Measurements from ENCODE around the gene YJEFN3. TPM values are rescaled to one million over a fixed set of nuclear protein-coding genes. Genes with fewer than 3 reads are reported as not detected.

The YJEFN3 gene, protein sequence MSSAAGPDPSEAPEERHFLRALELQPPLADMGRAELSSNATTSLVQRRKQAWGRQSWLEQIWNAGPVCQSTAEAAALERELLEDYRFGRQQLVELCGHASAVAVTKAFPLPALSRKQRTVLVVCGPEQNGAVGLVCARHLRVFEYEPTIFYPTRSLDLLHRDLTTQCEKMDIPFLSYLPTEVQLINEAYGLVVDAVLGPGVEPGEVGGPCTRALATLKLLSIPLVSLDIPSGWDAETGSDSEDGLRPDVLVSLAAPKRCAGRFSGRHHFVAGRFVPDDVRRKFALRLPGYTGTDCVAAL
- under 0.01 and 0.20 TPM in 2 replicates for total RNA-seq

DNA sequence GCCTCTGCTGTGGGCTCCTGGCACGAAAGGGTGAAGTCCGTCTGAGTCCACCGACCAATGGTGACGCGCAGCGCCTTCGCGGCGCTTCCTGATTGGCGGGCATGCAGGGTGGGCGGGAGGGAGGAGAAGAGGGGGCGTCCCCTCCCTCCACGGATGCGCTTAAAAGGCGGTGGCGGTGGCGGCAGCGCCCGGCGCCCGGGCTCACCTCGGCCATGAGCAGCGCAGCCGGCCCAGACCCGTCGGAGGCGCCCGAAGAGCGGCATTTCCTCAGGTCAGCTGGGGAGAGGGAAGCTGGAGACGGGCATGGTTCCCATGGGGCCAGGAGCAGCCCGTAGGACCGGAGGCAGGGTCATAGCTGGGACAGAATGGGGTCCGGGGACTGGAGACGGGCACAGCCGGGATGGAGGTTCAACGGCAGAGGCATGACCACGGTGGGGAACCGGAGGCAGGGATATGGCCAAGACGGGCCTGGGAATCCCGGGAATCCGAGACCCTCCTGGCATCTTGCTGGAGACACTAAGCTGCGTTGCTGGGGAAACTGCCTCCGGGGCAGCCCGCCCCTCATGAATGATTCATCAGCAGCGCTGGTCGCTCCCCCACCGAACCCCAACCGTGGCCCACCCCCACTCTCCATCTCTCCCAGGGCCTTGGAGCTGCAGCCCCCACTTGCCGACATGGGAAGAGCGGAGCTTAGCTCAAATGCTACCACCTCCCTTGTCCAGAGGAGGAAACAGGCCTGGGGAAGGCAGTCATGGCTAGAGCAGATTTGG is at the start of gene YJEFN3:
TSS of gene YJEFN3 (plus strand) at position 191 of the 770 bp plus-strand sequence. CDS start at position 213, 22 bp downstream.
- peak; percentile 41 to 70 for DNase-seq (ENCODE audit: low read depth in 2 of 2)

DNA sequence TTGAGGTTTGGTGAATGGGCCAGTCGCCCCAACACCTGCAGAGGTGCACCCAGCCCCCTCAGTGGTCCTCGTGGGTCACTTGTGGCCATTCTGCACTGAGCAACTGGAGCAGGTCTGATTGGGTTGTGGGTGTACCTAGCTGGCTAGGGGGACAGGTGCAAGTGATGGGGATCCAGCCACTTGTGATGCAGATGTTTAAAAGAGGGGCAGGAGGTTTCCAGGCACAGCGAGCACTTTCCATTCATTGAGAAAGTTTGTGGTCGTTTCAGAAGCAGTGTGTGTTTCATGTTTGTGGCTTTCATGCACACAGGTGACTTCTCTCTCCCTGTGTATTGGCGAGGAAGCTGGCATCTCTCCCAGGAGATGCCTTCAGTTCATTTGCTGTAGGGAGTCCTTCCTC is 48.0 kb upstream of the YJEFN3 start:
- DNase-seq (ENCODE audit: low read depth in 2 of 2): no peak

DNA sequence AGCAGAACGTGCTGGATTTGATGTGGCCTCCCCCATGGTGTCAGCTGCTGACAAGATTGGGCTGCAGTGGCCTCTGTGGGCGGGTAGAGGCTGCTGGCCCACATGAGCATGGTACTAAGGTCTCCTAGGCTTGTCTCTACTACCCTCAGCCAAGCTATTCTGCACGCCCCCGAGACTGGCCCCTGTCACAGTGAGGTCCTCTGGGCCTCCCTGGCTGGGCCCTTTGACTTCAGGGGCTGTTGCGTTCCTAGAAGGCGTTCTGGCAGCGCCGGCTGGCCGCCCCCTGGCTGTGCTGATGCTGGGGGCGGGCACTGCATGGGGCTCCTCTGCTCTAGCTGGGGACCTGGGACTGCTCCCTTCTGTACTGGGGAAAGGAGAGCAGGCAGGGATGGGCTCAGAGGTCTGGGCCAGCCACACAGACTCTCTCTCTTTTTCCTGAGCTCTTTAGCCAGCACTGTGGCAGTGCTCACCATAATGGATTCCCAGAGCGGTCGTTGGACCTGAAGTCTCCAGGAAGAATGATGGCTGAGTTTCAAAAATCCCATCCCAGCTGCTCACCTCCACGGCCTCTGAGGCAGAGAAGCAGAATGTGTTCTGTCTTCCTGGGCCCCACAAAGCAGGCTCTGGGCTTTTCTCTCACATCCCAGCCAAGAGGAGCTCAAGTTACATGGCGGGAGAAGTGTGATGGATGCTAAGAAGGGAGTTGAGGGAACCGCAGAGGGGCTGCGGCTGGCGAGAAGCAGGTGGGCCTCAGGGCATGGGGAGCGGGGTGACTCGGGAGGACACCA is 45.7 kb upstream of the YJEFN3 start:
- no peak for DNase-seq (ENCODE audit: low read depth in 2 of 2)

DNA sequence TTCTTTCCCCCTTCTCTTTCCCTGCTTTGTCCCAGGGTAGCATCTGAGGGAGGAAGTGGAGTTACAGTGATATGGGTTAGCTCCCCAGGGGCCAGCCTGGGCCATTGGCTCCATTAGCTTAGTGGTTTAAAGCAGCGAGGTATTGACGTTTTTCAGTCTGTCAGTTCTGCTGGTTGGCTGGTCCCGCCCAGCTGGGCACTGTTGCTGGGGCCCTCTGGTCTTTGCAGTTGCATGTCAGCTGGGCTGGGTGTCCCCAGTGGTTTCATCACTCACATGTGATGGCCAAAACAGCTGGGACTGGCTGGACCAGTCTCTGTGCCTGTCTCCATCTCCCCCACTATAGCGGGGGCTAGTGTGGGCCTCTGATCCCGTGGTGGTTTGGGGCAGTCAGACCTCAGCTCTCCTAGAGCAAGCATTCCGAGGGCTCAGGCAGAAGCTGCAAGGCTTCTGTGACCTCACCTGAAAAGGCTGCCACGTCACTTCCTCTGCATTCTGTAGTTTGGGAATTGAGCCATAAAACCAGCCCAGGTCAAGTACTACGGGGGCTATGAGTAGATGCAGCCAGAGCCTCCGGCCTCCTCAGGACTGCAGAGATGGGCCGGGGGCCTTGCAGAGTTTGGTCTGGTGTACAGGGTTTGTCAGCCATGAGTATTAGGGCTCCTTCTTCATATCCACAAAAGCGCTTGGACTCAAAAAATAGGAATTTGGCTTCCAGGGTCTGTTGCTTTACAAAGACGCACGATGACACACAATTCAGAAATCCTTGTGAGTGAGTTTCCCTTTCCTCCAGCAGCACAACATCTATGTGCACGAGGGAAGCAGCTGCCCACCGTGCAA is 43.3 kb upstream of the YJEFN3 start:
- DNase-seq (ENCODE audit: low read depth in 2 of 2): peak; percentile 41 to 48

DNA sequence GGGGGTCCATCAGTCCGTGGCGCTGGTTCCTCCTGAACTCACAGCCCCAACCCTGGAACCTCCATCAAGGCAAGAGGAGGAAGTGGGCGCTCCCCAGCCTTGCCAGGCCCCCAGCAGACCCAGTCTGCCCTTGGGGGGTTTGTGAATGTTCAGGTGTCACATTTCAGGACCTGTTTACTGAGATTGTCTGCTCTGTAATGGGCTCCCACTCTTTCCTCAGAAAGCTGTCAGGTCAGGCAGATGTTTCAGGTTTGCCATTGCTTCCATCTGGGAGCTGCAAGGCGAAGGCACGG is 42.8 kb upstream of the YJEFN3 start:
- no peak for DNase-seq (ENCODE audit: low read depth in 2 of 2)

DNA sequence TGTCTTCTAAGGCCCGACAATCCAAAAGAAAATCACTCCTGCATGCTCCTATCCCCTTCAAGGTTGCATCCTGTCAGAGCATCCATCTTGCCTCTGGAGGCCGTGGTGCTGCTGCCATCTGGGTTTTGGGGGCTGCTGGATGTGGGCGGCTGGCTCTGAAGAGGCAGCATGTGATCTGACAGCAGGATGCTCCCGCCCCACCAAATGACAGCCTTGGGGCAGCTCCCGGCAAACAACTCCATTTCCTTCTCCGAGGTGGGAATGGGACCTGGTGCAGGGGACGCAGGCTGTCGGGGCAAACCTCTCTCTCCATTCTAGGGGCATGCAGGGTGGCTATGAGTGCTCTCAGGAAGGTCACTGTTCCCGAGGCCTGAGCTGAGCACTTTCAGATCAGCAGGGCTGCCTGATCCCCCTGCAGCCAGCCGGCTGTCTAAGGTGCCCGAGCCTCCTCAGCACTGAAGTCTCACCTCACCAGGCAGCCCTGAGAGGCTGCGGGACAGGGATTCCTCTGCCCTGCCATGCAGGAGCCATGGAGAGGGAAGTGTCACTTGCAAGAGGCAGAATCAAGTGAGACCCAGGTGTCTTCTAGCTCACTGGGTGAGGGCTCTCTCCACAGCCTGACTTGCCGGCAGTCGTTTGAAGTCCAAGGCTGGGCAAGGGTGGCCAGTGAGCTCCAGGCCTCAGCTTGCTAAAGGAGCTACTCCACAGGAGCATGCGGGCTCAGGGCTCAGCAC is 42.2 kb upstream of the YJEFN3 start:
- no peak for DNase-seq (ENCODE audit: low read depth in 2 of 2)

DNA sequence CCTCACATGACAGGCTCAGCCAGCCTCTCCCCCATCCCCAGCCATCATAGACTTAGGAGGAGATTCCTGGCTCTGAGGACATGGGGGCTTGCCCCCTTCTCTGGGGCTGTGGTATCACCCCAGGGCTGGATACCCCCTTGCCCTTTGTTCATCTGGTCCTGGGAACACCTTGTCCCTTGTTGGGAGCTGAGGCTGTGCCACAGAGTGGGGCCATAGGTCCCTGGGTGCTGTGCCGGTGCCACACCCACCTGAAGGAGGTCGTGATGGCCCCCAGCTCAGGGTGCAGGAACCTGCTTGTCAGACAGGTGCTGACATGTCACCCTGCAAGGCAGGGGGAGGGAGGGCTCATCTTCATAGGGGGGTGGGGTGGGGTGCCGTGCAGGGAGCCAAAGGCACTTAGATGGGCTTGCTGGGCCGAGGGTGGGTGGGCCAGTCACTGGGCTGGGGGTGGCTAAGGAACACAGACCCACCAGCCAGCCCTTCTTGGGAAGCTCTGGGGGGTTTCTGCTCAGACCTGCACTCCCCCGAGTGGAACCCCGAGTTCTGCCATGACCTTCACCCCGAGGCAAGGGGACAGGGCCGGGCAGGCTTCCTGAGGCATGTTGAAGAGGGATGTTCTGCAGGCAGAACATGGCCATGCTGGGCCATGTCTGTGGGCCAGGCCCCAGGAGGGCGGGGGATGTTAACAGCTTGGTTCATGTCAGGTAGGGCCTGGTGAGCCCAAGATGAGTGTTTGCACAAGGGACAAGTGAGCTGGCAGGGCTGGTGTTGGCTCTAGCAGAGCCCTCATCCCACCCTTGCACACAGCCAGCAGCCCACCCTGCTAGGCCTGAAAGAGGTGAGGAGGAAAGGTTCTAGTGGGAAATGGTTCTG is 41.4 kb upstream of the YJEFN3 start:
- DNase-seq (ENCODE audit: low read depth in 2 of 2): no peak

DNA sequence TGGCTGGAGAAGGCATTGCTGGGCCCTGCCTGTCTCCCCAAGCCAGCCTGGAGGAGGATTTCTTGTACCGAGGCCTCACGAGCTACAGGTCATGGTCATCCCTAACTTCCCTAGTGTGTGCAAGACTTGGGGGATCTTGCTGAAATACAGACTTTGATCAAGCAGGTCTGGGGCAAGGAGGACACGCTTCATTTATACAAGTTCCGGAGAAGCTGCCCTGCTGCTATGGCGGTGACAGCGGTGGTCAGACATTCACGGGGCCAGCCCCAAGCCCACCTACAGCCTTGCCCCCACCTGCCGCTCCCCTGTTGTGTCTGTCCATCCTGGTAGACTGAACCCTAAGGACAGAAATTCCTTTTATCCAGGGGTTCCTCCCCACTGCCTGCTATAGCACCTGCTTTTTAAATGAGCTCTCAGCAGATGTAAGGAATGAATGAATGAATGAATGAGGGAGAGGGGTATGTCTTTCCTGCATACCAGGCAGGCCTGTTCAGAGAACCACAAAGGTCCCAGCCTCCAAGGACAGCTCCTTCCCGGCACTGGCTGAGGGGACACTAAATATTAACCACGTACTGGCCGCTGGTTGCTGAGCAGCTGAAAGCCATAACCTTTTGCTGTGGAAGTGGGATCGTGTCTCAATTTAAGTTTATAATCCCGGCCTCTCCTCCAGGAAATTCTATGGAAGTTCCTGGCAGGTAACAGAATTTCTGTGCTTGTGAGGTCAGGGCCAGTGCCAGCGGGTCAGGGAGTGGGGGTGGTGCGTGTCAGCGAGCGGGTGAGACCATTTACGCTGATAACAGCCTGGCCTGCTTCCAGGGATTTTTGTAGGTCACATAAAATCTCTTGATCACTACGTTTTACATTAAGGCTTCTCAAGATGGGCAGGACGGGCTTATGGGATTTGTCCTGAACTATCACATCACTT is 40.5 kb upstream of the YJEFN3 start:
- DNase-seq (ENCODE audit: low read depth in 2 of 2): peak; percentile 32 to 71

DNA sequence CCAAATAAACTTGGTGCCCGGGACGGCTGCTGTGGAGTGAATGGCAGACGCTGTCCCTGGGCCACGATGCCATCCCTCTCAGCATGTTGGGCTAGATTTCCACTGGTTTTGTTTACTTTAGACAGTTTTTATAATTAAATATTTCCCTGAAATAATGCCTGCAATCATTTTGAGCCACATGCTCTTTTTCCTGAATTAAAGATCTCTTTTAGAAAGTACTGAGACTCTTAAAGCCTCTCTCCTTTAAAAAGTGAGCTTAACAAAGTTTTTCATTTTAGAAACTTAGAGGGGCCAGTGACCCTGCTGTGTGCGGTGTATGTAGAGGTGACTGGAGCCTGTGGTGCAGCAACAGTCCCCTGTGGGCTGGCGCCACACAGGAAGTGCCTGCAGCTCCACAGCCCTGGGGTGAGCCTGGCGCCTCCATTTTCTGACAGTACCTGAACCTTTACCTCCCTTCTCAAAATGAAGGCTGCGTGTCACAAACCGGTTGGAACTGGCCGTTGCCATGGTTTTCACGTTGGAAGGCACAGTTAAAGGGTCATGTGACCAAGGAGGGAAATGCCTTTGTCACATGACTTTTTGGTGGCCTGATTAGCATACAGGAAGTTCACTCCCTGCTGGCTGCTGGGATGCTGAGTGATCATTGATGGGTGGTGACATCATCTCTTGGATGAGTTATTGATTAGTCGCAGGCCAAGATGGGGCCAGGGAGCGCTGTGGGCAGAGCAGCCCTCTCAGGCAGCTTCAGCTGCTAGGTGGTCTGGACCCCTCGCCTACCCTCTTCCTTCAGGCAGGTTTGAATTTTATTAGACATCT is 39.6 kb upstream of the YJEFN3 start:
- DNase-seq (ENCODE audit: low read depth in 2 of 2): peak; percentile 91 to 98

DNA sequence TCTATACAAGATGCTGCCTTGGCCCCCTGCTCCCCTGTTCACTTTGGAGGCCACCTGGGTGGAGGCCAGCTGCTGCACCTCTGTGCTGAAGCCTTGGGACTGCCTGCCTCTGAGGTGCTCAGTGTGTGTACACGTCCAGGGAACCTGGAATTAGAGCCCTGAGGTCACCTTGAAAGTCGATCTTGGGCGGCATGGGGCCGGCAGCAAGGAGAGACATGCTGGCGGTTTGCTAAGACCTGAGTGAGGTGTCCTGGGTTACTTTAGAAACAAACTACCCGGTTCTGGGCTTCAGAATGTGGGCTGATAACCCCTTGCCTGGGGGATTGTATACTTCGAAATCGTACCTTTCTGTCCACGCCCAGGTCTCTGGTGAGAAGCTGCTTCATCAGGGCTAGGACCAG is 38.9 kb upstream of the YJEFN3 start:
- no peak for DNase-seq (ENCODE audit: low read depth in 2 of 2)

DNA sequence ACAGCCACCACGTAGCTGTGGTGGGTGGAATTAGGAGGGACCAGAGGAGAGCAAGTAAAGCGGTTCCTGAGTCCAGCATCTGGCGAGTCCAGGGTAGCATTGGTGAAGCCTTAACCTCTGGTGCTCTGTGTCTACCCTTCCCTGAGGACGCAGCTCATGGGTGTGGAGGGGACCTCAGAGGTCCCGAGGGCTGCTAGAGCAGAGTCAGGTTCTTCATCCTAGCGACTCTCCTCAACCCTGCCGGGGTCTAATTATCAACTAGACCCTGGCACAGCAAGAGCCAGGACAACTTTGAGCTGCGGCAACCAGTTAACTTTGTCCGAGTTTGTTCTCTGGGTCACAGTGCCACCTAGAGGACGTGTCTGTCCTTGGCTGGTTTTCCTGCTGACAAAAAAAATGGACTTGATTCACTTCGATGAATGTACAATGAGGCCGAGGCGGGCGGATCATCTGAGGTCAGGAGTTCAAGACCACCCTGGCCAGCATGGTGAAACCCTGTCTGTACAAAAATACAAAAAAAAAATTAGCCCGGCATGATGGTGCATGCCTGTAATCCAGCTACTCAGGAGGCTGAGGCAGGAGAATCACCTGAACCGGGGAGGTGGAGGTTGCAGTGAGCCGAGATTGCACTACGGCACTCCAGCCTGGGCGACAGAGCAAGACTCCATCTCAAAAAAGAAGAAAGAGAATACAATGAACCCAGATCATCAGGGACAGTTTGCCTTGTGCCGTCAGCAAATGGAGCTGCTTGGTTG is 38.3 kb upstream of the YJEFN3 start:
- DNase-seq (ENCODE audit: low read depth in 2 of 2): peak; percentile 86 to 91

DNA sequence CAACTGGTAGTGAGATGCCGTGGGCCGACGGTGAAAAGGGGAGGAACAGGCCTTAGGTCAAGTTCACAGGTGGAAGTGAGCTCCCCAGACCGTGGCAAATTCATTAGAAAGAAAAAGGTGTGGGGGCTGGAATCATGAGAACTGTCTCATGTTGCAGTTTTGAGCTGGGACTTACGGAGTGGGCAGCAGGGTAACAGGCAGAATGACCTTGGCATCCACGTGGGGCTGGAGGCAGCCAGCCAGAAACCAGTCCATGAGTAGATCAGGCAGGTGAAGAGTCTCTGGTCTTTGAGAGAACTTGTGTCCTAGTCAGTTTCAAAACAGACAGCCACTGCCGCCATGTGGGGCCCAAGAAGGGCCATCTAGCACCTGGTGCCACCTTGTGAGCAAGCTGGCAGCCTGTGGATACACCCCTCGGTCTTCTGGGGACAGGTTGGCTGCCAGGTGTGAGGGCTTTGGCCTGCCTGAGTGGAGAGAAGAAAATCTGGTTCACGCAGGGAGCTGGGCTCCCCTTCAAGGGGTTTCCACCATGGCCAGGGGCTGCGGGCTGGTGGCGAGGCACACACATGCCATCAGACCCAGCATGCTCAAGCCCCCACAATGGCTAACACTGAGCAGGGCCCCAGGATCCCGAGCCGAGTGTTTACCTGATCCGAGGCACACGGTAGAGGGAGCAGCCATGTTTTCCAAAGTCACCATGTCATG is 37.2 kb upstream of the YJEFN3 start:
- DNase-seq (ENCODE audit: low read depth in 2 of 2): no peak

DNA sequence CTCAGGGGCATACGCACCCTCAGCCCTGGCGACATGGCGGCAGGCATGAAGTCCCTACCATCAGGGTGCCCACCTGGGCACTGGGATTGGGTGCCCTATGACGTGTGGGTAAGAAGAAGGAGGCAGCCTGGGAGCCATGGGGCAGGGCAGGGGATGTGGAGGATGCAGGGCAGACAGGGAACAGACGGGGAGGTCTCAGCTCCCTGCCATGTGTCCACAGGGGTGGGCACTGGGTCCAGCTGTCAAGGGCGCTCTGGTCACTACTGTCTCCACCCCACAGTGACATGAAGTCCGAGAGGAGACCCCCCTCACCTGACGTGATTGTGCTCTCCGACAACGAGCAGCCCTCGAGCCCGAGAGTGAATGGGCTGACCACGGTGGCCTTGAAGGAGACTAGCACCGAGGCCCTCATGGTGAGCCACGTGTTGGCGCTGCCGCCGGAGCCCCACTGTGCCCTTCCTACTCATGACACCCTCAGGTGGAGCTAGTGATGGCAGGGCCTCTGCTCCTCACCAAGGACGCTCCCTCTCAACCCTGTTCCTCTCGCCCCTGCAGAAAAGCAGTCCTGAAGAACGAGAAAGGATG is 36.6 kb upstream of the YJEFN3 start:
- DNase-seq (ENCODE audit: low read depth in 2 of 2): no peak

DNA sequence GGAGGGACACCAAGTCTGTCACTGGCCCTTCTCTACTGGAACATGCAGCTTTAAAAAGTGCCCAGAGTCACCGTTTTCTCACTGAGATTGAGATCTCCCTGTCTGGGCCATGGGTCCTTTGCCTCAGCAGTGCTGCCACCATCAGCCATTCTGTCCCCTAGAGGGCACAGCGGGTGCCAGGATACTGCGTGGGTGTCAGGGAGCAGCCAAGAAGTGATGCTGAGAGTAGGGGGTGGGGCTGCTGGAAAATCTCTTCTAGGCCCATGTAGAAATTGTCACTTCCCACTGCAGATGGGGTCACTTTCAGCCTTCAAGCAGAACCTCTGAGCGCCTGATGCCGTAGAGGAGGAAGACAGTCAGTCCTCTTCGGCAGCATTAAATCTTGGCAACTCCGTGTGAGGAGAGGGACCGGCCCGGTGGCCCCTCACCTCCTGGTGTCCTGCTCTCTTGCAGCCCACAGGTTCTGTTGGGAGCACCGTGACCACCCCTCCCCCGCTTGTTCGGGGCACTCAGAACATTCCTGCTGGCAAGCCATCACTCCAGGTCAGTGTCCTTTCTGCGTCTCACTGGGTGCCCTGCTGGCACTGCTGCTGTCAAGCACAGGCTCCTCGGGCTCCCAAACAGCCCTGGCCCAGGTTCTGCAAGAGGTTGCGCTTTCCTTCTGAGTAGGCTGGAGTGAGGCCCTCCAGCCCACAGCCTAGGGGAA is 34.7 kb upstream of the YJEFN3 start:
- DNase-seq (ENCODE audit: low read depth in 2 of 2): no peak

Measured in lung microvascular endothelial cell (primary cell).